ENCODE data around the gene SLC39A11. TPM values are rescaled to one million over a fixed set of nuclear protein-coding genes. Genes with fewer than 3 reads are reported as not detected.

Gene SLC39A11
- total and polyA plus RNA-seq, 12 donors = 7.0 to 91.4 (median 22.7) TPM

DNA sequence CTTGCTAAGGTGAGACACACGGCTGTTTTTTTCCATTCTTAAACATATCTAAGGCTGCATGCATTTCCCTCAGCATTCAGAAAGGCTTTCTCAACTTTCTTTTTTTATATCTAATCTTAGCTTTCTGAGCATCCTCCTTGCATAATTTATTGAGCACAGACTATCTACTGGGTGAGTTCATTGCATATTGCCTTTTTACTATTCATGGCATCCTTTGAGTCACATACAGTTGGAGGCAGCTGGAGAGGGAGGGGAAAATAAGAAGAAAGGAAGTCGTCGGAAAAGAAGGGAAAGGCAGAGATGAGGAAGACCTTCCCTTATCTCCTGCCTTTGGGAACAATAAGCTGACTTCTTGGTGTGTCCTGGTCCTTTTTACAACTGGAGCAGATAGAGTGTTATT is 468.3 kb downstream of the SLC39A11 start:
- Histone ChIP-seq H3K4me1 (replicated peaks in 1 of 2) (no peaks in the 10 kb centered on the region), H3K4me3 (no peak overlapping the region)
- 34 to 49% (median 47%) methylated on average over 3 of the region's 3 CpGs for WGBS, 4 donors

GRCh38 chr17:72622661-72623433 is 469.6 kb downstream of the SLC39A11 start:
- intact Hi-C loops (cut with DNase I) = no loop called here
- Histone ChIP-seq H3K4me3 (no peak overlapping the region), H3K9me3 (replicated peaks in 1 of 3) (no peaks in the 10 kb centered on the region), H3K27ac (no peak overlapping the region), H3K36me3 (replicated peaks in 1 of 2) (no peaks in the 10 kb centered on the region), H3K27me3 (no peaks in the 10 kb centered on the region), H3K4me1 (replicated peaks in 1 of 2) (no peaks in the 10 kb centered on the region)
- TF ChIP-seq POLR2A (IDR thresholded peaks at IDR 0.05) = no peak
- no peak for TF ChIP-seq CTCF (IDR thresholded peaks at IDR 0.05)
- DNase-seq = no peak
- WGBS, 4 donors = 42 to 48% (median 44%) methylated on average over 17 of the region's 17 CpGs

More for the DNA sequence above, 468.3 kb downstream of the SLC39A11 start:
- no peak for TF ChIP-seq POLR2A (IDR thresholded peaks at IDR 0.05)
- TF ChIP-seq CTCF (IDR thresholded peaks at IDR 0.05) = no peak
- no peak for DNase-seq
- Histone ChIP-seq H3K27me3 (no peaks in the 10 kb centered on the region), H3K9me3 (replicated peaks in 1 of 3) (no peaks in the 10 kb centered on the region), H3K27ac (no peak overlapping the region), H3K36me3 (replicated peaks in 1 of 2) (no peaks in the 10 kb centered on the region)
- intact Hi-C loops (cut with DNase I) = no loop called here

DNA sequence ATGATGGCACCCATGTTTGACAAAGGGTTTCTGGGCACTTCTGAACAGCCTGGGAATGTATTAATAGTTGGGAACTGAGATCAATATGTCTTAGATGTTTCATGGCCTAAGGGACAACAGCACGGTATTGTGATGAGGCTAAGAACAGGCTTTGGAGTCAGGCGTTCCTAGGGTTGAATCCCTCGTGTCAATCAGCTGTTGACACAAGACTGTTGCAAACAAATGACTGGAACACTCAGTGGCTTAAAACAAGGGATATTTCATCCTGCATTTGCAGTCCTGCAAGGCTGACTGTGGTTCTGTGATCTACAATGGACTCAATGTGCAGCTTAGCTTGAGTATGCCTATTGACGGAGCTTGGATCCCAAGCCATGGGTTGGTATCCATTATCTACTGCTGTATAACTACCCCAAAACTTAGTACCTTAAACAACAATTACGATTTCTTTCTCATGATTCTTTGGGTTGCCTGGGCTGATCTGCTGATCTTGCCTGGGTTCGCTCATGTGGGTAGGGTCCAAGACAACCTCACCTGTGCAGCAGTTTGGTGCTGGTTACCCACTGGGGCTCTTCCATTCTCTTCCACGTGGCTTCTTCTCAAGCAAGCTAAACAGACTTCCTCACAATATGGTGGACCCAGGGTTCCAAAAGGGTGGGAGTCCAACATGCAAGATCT is 472.4 kb downstream of the SLC39A11 start:
- H3K4me1 ChIP-seq (replicated peaks in 1 of 2) = no peaks in the 10 kb centered on the region
- DNase-seq = no peak
- intact Hi-C loops (cut with DNase I) = no loop called here
- H3K36me3 ChIP-seq (replicated peaks in 1 of 2) = no peaks in the 10 kb centered on the region
- no peak overlapping the region for H3K4me3 ChIP-seq
- WGBS, 4 donors = 79 to 88% (median 82%) methylated on average over 7 of the region's 7 CpGs
- TF ChIP-seq POLR2A (IDR thresholded peaks at IDR 0.05) = no peak
- no peak for TF ChIP-seq CTCF (IDR thresholded peaks at IDR 0.05)
- no peaks in the 10 kb centered on the region for H3K27me3 ChIP-seq
- H3K9me3 ChIP-seq (replicated peaks in 1 of 3) = no peaks in the 10 kb centered on the region
- H3K27ac ChIP-seq = no peak overlapping the region

DNA sequence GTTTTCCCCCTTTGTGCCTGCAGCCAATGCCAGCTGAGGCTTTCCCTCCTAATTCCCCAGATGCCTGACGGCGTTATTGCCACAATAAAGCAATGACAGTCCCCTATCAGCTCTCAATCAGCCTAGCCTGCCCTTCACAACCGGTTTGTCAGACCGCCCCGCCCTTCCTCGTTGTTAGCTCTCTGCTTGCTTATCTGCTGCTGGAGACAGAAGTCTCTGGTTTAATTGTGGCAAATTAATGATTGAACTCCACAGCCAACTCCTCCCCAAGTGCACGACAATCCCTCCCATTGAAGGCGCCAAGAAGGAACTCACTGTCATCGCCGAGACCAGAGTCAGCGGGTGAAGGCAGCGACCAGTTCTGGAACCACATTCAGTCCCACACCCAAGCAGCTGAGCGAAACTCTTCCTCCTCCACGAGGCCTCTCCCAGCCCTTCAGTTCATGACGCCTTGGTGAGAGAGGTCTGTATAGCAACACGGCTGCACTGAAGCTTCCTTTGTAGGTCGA is 474.4 kb downstream of the SLC39A11 start:
- Histone ChIP-seq H3K27ac (no peak overlapping the region), H3K36me3 (replicated peaks in 1 of 2) (no peaks in the 10 kb centered on the region), H3K4me1 (replicated peaks in 1 of 2) (no peaks in the 10 kb centered on the region), H3K4me3 (no peak overlapping the region), H3K27me3 (no peaks in the 10 kb centered on the region), H3K9me3 (replicated peaks in 1 of 3) (no peaks in the 10 kb centered on the region)
- intact Hi-C loops (cut with DNase I) = no loop called here
- 7 to 21% (median 19%) methylated on average over 9 to 17 of the region's 17 CpGs for WGBS, 4 donors
- DNase-seq = no peak
- TF ChIP-seq POLR2A (IDR thresholded peaks at IDR 0.05) (no peak), CTCF (IDR thresholded peaks at IDR 0.05) (no peak)
